Adipocyte (in vitro differentiated cells): Measurements from ENCODE around the gene STRN3.
A peak's percentile ranks its signal among the peaks of the same experiment; 100 is the strongest.
"Not testable (repeated sequence)": the region's sequence is repeated elsewhere in the genome, so short reads cannot be mapped to it uniquely, and the experiment has no call there.

Source experiments
- DNase-seq: peaks from one replicate; pipeline ENCODE4 v3.0.0-alpha.2; 2015; ENCODE audit warnings: low read depth
- H3K27me3 ChIP-seq: replicated peaks from 2 replicates; pipeline ENCODE4 v1.7.0; 2013; ENCODE audit warnings: mild to moderate bottlenecking, low read length, moderate library complexity; ENCODE audit not compliant: control insufficient read depth, insufficient read depth
- H3K36me3 ChIP-seq: 2 replicates; pipeline ENCODE4 v1.7.0; 2013; ENCODE audit warnings: low read length, mild to moderate bottlenecking, moderate library complexity; ENCODE audit not compliant: control insufficient read depth, insufficient read depth, severe bottlenecking
- H3K4me1 ChIP-seq: 2 replicates; pipeline ENCODE4 v1.7.0; 2013; ENCODE audit warnings: mild to moderate bottlenecking, low read length, moderate library complexity; ENCODE audit not compliant: control insufficient read depth, insufficient read depth
- H3K4me3 ChIP-seq: 2 replicates; pipeline ENCODE4 v1.7.0; 2013; ENCODE audit warnings: mild to moderate bottlenecking, low read length, moderate library complexity
- H3K9ac ChIP-seq: 2 replicates; pipeline ENCODE4 v1.7.0; 2013; ENCODE audit warnings: mild to moderate bottlenecking, low read length, moderate library complexity
- H3K9me3 ChIP-seq: 2 replicates; pipeline ENCODE4 v1.7.0; 2013; ENCODE audit warnings: mild to moderate bottlenecking, low read length, moderate library complexity; ENCODE audit not compliant: control insufficient read depth

Gene STRN3

GRCh38 chr14:31052905-31053586 is 26.9 kb upstream of the STRN3 start:
- not testable (repeated sequence) for H3K36me3 ChIP-seq, H3K9me3 ChIP-seq, H3K27me3 ChIP-seq, H3K9ac ChIP-seq, DNase-seq, H3K4me3 ChIP-seq
- H3K4me1 ChIP-seq, result peaks cover 33% of the 10 kb centered on the region

- Histone ChIP-seq H3K9me3 (no peaks in the 10 kb centered on the region), H3K4me3 (no peak overlapping the region), H3K27me3 (no peaks in the 10 kb centered on the region), H3K36me3 (no peaks in the 10 kb centered on the region), H3K4me1 (peaks cover 33% of the 10 kb centered on the region), H3K9ac (no peak overlapping the region)
- no peak for DNase-seq
Observed at GRCh38 chr14:31051511-31051910, 25.3 kb upstream of the STRN3 start.

GRCh38 chr14:31051023-31051422 is 24.8 kb upstream of the STRN3 start:
- no peak for DNase-seq
- H3K4me3 ChIP-seq, result no peak overlapping the region
- no peaks in the 10 kb centered on the region for H3K36me3 ChIP-seq
- H3K9me3 ChIP-seq, result no peaks in the 10 kb centered on the region
- H3K4me1 ChIP-seq, result peaks cover 33% of the 10 kb centered on the region
- no peaks in the 10 kb centered on the region for H3K27me3 ChIP-seq
- H3K9ac ChIP-seq, result no peak overlapping the region

- H3K4me1 ChIP-seq, result peaks cover 9% of the 10 kb centered on the region
- H3K9me3 ChIP-seq, result no peaks in the 10 kb centered on the region
- no peak overlapping the region for H3K9ac ChIP-seq
- H3K4me3 ChIP-seq, result no peak overlapping the region
- no peaks in the 10 kb centered on the region for H3K27me3 ChIP-seq
- H3K36me3 ChIP-seq, result no peaks in the 10 kb centered on the region
- no peak for DNase-seq
Observed at GRCh38 chr14:31047503-31047902, 21.3 kb upstream of the STRN3 start.

GRCh38 chr14:31045501-31046080 is 19.4 kb upstream of the STRN3 start:
- Histone ChIP-seq H3K9ac (no peak overlapping the region), H3K4me1 (peaks cover 9% of the 10 kb centered on the region), H3K4me3 (no peak overlapping the region), H3K9me3 (no peaks in the 10 kb centered on the region), H3K36me3 (no peaks in the 10 kb centered on the region), H3K27me3 (no peaks in the 10 kb centered on the region)
- no peak for DNase-seq

GRCh38 chr14:31043379-31043778 is 17.2 kb upstream of the STRN3 start:
- H3K9me3 ChIP-seq, result no peaks in the 10 kb centered on the region
- H3K4me3 ChIP-seq, result no peak overlapping the region
- H3K9ac ChIP-seq, result no peak overlapping the region
- DNase-seq, result no peak
- peaks cover 3% of the 10 kb centered on the region for H3K4me1 ChIP-seq
- H3K36me3 ChIP-seq, result no peaks in the 10 kb centered on the region
- H3K27me3 ChIP-seq, result no peaks in the 10 kb centered on the region

GRCh38 chr14:31042893-31043292 is 16.7 kb upstream of the STRN3 start:
- H3K27me3 ChIP-seq, H3K9ac ChIP-seq, H3K4me1 ChIP-seq, DNase-seq, H3K4me3 ChIP-seq, H3K9me3 ChIP-seq, H3K36me3 ChIP-seq: not testable (repeated sequence)

- no peaks in the 10 kb centered on the region for H3K36me3 ChIP-seq
- no peak overlapping the region for H3K9ac ChIP-seq
- no peak for DNase-seq
- peaks cover 4% of the 10 kb centered on the region for H3K4me1 ChIP-seq
- H3K4me3 ChIP-seq, result no peak overlapping the region
- H3K27me3 ChIP-seq, result no peaks in the 10 kb centered on the region
- H3K9me3 ChIP-seq, result no peaks in the 10 kb centered on the region
Observed at GRCh38 chr14:31042300-31042699, 16.1 kb upstream of the STRN3 start.

GRCh38 chr14:31038521-31039166 is 12.5 kb upstream of the STRN3 start:
- no peaks in the 10 kb centered on the region for H3K27me3 ChIP-seq
- no peaks in the 10 kb centered on the region for H3K9me3 ChIP-seq
- no peak for DNase-seq
- H3K9ac ChIP-seq, result no peak overlapping the region
- no peaks in the 10 kb centered on the region for H3K36me3 ChIP-seq
- peaks cover 8% of the 10 kb centered on the region for H3K4me1 ChIP-seq
- no peak overlapping the region for H3K4me3 ChIP-seq

- Histone ChIP-seq H3K4me1 (peaks cover 13% of the 10 kb centered on the region), H3K9ac (no peak overlapping the region), H3K27me3 (no peaks in the 10 kb centered on the region), H3K36me3 (no peaks in the 10 kb centered on the region), H3K9me3 (no peaks in the 10 kb centered on the region), H3K4me3 (no peak overlapping the region)
- peak; percentile 42 for DNase-seq
Observed at GRCh38 chr14:31037709-31038221, 11.6 kb upstream of the STRN3 start.

GRCh38 chr14:31036552-31036951 is 10.4 kb upstream of the STRN3 start:
- Histone ChIP-seq H3K27me3 (no peaks in the 10 kb centered on the region), H3K4me1 (peaks cover 13% of the 10 kb centered on the region), H3K4me3 (no peak overlapping the region), H3K9ac (no peak overlapping the region), H3K36me3 (no peaks in the 10 kb centered on the region), H3K9me3 (no peaks in the 10 kb centered on the region)
- DNase-seq, result no peak
